GM12892 (cell line): Measurements from ENCODE around the gene PCDHA1.
"Not testable (repeated sequence)": the region's sequence is repeated elsewhere in the genome, so short reads cannot be mapped to it uniquely, and the experiment has no call there.

Experiments used
- DNase-seq: peaks from one replicate; pipeline ENCODE4 v3.0.0; 2011; ENCODE audit not compliant: insufficient read length
- FAIRE-seq: peaks from 2 replicates; lab custom pipeline; 2011; peaks lifted over from hg19 to GRCh38; lab: Jason Lieb, UNC
- POLR2A ChIP-seq: IDR thresholded peaks from 2 replicates; pipeline ENCODE4 v1.6.1; 2011; ENCODE audit warnings: low read depth, low read length, control low read depth
- POLR2AphosphoS5 ChIP-seq: IDR thresholded peaks from 2 replicates; pipeline ENCODE4 v1.6.1; 2011; ENCODE audit warnings: low read depth, low read length, control low read depth
- TAF1 ChIP-seq: IDR thresholded peaks from 2 replicates; pipeline ENCODE4 v1.6.1; 2011; ENCODE audit warnings: low read depth, mild to moderate bottlenecking, control low read depth, low read length, borderline replicate concordance

PCDHA1 gene

DNA sequence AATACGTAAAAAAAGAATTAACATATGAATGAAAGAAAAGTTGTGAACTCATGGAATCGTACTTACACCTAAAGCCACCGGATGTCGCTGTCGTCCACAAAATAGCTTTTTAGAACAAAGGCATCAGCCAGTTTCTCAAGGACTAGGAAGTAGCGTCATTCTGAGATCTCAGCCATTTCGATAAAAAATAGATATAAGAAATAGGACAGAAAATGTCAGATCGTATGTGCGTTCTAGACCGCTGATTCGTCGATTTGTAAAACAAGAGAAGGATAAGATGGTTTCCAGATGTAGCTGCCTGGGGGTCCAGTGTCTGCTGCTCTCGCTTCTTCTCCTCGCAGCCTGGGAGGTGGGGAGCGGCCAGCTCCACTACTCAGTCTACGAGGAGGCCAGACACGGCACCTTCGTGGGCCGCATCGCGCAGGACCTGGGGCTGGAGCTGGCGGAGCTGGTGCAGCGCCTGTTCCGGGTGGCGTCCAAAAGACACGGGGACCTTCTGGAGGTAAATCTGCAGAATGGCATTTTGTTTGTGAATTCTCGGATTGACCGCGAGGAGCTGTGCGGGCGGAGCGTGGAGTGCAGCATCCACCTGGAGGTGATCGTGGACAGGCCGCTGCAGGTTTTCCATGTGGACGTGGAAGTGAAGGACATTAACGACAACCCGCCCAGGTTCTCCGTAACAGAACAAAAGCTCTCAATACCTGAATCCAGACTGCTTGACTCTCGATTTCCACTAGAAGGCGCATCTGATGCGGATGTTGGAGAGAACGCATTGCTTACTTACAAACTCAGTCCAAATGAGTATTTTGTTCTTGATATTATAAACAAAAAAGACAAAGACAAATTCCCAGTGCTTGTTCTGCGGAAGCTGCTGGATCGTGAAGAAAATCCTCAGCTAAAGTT is 70.1 kb downstream of the PCDHA1 start, which contains the start of gene PCDHA10:
TSS of gene PCDHA10 (plus strand) at position 126 of the 903 bp plus-strand sequence. CDS start at position 278, 152 bp downstream.
- TF ChIP-seq TAF1: no peak
- TF ChIP-seq POLR2A: no peak
- TF ChIP-seq POLR2AphosphoS5: no peak
- DNase-seq (no peak), FAIRE-seq (no peak)

DNA sequence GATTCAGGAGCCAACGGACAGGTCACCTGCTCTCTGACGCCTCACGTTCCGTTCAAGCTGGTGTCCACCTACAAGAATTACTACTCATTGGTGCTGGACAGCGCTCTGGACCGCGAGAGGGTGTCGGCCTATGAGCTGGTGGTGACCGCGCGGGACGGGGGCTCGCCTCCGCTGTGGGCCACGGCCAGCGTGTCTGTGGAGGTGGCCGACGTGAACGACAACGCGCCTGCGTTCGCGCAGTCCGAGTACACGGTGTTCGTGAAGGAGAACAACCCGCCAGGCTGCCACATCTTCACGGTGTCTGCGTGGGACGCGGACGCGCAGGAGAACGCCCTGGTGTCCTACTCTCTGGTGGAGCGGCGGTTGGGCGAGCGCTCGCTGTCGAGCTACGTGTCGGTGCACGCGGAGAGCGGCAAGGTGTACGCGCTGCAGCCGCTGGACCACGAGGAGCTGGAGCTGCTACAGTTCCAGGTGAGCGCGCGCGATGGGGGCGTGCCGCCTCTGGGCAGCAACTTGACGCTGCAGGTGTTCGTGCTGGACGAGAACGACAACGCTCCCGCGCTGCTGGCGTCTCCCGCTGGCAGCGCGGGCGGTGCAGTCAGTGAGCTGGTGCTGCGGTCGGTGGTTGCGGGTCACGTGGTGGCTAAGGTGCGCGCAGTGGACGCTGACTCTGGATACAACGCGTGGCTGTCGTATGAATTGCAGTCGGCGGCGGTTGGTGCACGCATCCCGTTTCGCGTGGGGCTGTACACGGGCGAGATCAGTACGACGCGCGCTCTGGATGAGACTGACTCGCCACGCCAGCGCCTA is 71.4 kb downstream of the PCDHA1 start:
- FAIRE-seq (no peak), DNase-seq (no peak)
- TF ChIP-seq POLR2A (no peak), POLR2AphosphoS5 (no peak), TAF1 (no peak)

DNA sequence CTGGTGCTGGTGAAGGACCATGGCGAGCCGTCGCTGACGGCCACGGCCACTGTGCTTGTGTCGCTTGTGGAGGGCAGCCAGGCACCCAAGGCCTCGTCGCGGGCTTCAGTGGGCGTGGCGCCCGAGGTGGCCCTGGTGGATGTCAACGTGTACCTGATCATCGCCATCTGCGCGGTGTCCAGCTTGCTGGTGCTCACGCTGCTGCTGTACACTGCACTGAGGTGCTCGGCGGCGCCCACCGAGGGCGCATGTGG is 72.0 kb downstream of the PCDHA1 start:
- TF ChIP-seq POLR2AphosphoS5 (no peak), TAF1 (no peak), POLR2A (no peak)
- no peak for DNase-seq
- no peak for FAIRE-seq

DNA sequence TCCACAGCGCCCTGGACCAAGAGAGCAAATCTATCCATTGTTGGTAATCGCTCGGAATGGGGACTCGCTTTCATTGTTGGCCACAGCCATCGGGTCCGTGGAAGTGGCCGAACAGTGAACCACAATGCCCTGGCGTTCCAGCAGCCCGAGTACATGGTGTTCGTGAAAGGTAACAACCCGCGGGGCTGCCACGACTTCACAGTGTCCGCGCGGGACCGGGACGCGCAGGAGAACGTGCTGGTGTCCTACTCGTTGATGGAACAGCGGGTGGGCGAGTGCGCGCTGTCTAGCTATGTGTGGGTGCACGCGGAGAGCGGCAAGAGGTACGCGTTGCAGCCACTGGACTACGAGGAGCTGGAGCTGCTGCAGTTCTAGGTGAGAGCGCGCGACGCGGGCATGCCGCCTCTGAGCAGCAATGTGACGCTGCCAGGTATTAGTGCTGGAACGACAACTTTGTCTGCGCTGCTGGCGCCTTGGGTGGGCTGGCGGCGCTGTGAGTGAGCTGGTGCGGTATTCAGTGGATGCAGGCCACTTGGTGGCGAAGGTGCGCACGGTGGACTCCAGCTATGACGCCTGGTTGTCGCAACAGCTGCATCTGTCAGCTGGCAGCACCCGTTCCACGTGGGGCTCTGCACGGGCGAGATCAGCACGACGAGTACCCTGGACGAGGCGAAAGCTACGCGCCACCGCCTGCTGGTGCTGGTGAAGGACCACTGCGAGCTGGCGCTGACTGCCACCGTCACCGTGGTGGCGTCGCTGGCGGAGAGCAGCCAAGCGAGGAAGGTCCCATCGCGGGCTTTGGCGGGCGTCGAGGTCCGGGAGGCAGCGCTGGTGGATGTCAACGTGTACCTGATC is 76.7 kb downstream of the PCDHA1 start:
- no peak for TF ChIP-seq POLR2AphosphoS5
- no peak for TF ChIP-seq POLR2A
- no peak for TF ChIP-seq TAF1
- DNase-seq (no peak), FAIRE-seq (no peak)

DNA sequence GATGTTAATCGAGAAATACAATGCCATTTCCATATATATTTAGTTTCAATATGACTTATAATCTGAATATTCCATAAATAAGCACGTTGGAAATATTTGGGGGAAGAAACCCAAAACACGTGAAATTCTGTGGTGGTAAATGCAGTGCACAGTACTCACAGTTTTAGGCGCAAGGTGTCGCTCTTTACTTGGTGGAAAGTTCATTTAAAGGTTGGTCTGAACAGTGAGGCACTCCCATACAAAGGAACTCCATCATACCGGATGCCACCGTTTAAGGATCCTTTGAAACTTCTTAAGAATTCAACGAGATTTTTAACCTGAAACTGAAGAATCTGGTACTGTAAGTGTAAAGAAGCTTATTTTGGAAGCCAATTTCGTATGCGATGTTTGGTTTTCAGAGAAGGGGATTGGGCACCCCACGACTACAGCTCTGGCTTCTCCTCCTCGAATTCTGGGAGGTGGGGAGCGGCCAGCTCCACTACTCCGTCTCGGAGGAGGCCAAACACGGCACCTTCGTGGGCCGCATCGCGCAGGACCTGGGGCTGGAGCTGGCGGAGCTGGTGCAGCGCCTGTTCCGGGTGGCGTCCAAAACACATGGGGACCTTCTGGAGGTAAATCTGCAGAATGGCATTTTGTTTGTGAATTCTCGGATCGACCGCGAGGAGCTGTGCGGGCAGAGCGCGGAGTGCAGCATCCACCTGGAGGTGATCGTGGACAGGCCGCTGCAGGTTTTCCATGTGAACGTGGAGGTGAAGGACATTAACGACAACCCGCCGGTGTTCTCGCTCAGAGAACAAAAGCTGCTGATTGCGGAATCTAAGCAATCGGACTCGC is 83.0 kb downstream of the PCDHA1 start, which contains the start of gene PCDHA11:
TSS of gene PCDHA11 (plus strand) at position 237 of the 834 bp plus-strand sequence. CDS start at position 384, 147 bp downstream.
- TF ChIP-seq POLR2AphosphoS5 (no peak), POLR2A (no peak), TAF1 (no peak)
- FAIRE-seq (no peak), DNase-seq (no peak)

DNA sequence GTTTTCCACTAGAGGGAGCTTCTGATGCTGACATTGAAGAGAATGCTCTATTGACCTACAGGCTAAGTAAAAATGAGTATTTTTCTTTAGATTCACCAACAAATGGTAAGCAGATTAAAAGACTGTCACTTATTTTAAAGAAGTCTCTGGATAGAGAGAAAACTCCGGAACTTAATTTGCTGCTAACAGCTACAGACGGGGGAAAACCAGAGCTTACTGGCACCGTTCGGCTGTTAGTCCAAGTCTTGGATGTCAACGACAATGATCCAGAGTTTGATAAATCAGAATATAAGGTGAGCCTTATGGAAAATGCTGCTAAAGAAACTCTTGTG is 83.6 kb downstream of the PCDHA1 start:
- no peak for FAIRE-seq
- no peak for DNase-seq
- no peak for TF ChIP-seq POLR2AphosphoS5
- no peak for TF ChIP-seq TAF1

DNA sequence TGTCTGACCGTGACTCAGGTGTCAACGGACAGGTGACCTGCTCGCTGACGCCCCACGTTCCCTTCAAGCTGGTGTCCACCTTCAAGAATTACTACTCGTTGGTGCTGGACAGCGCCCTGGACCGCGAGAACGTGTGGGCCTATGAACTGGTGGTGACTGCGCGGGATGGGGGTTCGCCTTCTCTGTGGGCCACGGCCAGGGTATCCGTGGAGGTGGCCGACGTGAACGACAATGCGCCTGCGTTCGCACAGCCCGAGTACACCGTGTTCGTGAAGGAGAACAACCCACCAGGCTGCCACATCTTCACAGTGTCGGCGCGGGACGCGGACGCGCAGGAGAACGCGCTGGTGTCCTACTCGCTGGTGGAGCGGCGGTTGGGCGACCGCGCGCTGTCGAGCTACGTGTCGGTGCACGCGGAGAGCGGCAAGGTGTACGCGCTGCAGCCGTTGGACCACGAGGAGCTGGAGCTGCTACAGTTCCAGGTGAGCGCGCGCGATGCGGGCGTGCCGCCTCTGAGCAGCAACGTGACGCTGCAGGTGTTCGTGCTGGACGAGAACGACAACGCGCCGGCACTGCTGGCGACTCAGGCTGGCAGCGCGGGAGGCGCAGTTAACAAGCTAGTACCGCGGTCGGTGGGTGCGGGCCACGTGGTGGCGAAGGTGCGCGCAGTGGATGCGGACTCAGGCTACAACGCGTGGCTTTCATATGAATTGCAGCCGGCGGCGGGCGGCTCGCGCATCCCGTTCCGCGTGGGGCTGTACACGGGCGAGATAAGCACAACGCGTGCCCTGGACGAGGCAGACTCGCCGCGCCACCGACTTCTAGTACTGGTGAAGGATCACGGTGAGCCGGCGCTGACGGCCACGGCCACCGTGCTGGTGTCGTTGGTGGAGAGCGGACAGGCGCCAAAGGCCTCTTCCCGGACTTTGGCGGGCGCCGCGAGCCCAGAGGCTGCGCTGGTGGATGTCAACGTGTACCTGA is 84.6 kb downstream of the PCDHA1 start:
- DNase-seq (no peak), FAIRE-seq (no peak)
- TF ChIP-seq POLR2A (no peak), TAF1 (no peak), POLR2AphosphoS5 (no peak)

DNA sequence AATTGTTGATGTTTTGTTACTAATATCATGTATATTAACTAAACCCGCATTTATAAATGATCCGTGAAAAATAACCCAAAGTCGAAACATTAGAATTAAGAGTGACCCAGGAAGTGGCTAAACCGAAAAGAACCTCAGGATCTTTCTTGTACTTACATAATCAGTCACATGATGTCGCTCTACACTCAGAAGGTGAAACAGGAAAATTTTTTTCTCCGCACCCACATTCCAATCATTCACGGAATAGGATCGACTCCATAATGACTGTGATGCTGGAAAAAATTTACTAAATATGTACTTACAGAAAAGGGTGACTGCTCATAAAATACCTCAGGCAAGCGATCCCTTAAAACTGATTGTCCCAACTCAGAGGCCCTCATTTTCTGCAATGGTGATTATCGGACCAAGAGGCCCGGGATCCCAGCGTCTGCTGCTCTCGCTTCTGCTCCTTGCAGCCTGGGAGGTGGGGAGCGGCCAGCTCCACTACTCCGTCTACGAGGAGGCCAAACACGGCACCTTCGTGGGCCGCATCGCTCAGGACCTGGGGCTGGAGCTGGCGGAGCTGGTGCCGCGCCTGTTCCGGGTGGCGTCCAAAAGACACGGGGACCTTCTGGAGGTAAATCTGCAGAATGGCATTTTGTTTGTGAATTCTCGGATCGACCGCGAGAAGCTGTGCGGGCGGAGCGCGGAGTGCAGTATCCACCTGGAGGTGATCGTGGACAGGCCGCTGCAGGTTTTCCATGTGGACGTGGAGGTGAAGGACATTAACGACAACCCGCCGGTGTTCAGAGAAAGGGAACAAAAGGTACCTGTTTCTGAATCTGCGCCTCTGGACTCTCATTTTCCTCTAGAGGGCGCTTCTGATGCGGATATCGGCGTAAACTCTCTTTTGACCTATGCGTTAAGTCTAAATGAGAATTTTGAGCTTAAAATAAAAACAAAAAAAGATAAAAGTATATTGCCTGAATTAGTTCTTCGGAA is 89.4 kb downstream of the PCDHA1 start, which contains the start of gene PCDHA12:
TSS of gene PCDHA12 (plus strand) at position 224 of the 981 bp plus-strand sequence. CDS start at position 389, 165 bp downstream.
- DNase-seq (no peak), FAIRE-seq (no peak)
- TF ChIP-seq POLR2A (no peak), TAF1 (no peak), POLR2AphosphoS5 (no peak)

DNA sequence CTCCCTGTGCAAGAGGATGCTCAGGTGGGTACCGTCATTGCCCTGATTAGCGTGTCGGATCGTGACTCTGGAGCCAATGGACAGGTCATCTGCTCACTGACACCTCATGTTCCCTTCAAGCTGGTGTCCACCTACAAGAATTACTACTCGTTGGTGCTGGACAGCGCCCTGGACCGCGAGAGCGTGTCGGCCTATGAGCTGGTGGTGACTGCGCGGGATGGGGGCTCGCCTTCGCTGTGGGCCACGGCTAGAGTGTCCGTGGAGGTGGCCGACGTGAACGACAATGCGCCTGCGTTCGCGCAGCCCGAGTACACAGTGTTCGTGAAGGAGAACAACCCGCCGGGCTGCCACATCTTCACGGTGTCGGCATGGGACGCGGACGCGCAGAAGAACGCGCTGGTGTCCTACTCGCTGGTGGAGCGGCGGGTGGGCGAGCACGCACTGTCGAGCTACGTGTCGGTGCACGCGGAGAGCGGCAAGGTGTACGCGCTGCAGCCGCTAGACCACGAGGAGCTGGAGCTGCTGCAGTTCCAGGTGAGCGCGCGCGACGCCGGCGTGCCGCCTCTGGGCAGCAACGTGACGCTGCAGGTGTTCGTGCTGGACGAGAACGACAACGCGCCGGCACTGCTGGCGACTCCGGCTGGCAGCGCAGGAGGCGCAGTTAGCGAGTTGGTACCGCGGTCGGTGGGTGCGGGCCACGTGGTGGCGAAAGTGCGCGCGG is 90.8 kb downstream of the PCDHA1 start:
- not testable (repeated sequence) for DNase-seq

More for the DNA sequence above, 90.8 kb downstream of the PCDHA1 start:
- FAIRE-seq: not testable (repeated sequence)
